Measurements from ENCODE around the gene ZFP64.
A peak's percentile ranks its signal among the peaks of the same experiment; 100 is the strongest.

ZFP64 gene

DNA sequence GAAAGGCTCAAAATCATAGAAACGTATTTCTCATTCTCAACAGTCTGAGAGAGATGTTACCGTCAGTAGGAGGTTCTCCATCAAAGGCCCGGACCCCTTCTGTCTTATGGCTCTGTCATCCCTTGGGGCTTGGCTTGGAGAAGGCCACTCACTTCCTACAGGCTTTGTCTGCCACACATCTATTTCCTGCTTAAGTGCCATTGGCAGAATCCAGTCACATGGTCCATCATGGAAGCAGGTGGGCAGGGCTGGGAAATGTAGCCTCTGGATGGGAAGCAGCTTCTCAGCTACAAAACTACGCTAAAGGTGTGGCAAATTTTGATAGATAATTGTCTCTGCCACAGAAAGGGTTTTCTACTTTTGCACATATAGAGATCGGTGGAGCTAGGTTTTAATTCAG is 12.6 kb upstream of the ZFP64 start:
- H3K4me1 ChIP-seq (ENCODE audit: insufficient read depth, low read length, poor library complexity, severe bottlenecking), result no peaks in the 10 kb centered on the region
- H3K9me2 ChIP-seq (replicated peaks; ENCODE audit: low read depth, low read length), result no peaks in the 10 kb centered on the region
- no peaks in the 10 kb centered on the region for H3K27me3 ChIP-seq (ENCODE audit: insufficient read depth, low read length, poor library complexity, severe bottlenecking)
- H3K9ac ChIP-seq (ENCODE audit: low read depth, low read length, poor library complexity, severe bottlenecking), result no peak overlapping the region
- H3F3A ChIP-seq (ENCODE audit: low read depth), result no peaks in the 10 kb centered on the region
- no peak overlapping the region for H3K4me3 ChIP-seq (ENCODE audit: low read length, poor library complexity, severe bottlenecking)
- H3K9me3 ChIP-seq (ENCODE audit: insufficient read depth, low read depth, low read length), result no peaks in the 10 kb centered on the region
- no peaks in the 10 kb centered on the region for H3K79me2 ChIP-seq (ENCODE audit: insufficient read depth, low read length)
- peak overlapping the region; percentile 42 for H2AFZ ChIP-seq (ENCODE audit: low read length)
- H3K36me3 ChIP-seq (ENCODE audit: insufficient read depth, low read length), result no peaks in the 10 kb centered on the region
- H4K20me1 ChIP-seq (ENCODE audit: insufficient read depth, low read length, poor library complexity, severe bottlenecking), result no peaks in the 10 kb centered on the region
- H3K4me2 ChIP-seq (ENCODE audit: low read depth, low read length, poor library complexity, severe bottlenecking), result peak overlapping the region; percentile 4
- TF ChIP-seq EZH2phosphoT487 (IDR thresholded peaks at IDR 0.05; ENCODE audit: borderline replicate concordance) (no peak), CTCF (conservative IDR thresholded peaks at IDR 0.05; ENCODE audit: low read length) (no peak)

DNA sequence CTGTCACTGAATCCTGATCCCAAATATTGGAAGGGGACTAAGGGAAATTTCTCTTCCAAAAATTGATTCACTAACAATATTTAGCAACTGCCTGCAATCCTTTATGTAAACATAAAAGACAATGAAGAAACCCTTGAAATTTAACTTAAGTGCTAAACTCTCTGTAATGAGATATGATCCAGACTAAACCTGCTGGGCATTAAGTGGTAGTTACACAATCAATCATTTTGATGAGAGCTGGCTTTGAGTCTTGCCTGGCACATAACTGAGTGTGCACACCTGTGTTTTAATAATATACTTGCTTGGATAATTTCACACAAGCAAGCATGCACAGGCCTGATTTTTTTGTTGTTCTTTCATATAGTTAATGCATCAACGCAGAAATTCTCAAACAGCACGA is 9.8 kb upstream of the ZFP64 start:
- no peak overlapping the region for H3K9ac ChIP-seq (ENCODE audit: low read depth, low read length, poor library complexity, severe bottlenecking)
- TF ChIP-seq CTCF (conservative IDR thresholded peaks at IDR 0.05; ENCODE audit: low read length), result no peak
- H2AFZ ChIP-seq (ENCODE audit: low read length), result no peak overlapping the region
- no peaks in the 10 kb centered on the region for H3K9me2 ChIP-seq (replicated peaks; ENCODE audit: low read depth, low read length)
- no peaks in the 10 kb centered on the region for H3K9me3 ChIP-seq (ENCODE audit: insufficient read depth, low read depth, low read length)
- no peak overlapping the region for H3K4me3 ChIP-seq (ENCODE audit: low read length, poor library complexity, severe bottlenecking)
- no peaks in the 10 kb centered on the region for H3K4me1 ChIP-seq (ENCODE audit: insufficient read depth, low read length, poor library complexity, severe bottlenecking)
- no peaks in the 10 kb centered on the region for H3K36me3 ChIP-seq (ENCODE audit: insufficient read depth, low read length)
- H3K27me3 ChIP-seq (ENCODE audit: insufficient read depth, low read length, poor library complexity, severe bottlenecking), result no peaks in the 10 kb centered on the region
- H3K4me2 ChIP-seq (ENCODE audit: low read depth, low read length, poor library complexity, severe bottlenecking), result no peak overlapping the region
- H3F3A ChIP-seq (ENCODE audit: low read depth), result no peaks in the 10 kb centered on the region
- no peaks in the 10 kb centered on the region for H4K20me1 ChIP-seq (ENCODE audit: insufficient read depth, low read length, poor library complexity, severe bottlenecking)
- H3K79me2 ChIP-seq (ENCODE audit: insufficient read depth, low read length), result no peaks in the 10 kb centered on the region

DNA sequence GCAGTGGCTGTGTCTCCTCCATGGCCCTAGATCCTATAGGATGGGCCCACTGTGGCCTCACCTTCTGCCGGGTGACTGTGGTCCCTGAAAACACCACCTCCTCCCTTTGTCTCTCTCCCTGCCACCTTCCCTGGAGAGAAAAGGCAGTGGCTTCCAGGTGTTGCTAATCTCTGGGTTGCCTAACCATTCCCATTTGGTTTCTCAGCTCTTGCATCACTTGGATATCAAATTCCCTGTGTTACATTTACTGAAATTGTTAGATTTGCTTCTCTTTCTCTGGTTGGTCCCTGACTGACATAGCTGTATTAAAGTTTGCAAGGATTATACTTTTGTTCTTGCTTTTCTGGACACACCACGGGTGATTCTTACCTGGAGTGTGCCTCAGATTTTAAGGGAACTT is 9.3 kb upstream of the ZFP64 start:
- Histone ChIP-seq H3F3A (ENCODE audit: low read depth) (no peaks in the 10 kb centered on the region), H3K4me3 (ENCODE audit: low read length, poor library complexity, severe bottlenecking) (no peak overlapping the region), H3K27me3 (ENCODE audit: insufficient read depth, low read length, poor library complexity, severe bottlenecking) (no peaks in the 10 kb centered on the region), H3K79me2 (ENCODE audit: insufficient read depth, low read length) (no peaks in the 10 kb centered on the region), H3K9me3 (ENCODE audit: insufficient read depth, low read depth, low read length) (no peaks in the 10 kb centered on the region), H3K9me2 (replicated peaks; ENCODE audit: low read depth, low read length) (no peaks in the 10 kb centered on the region), H3K9ac (ENCODE audit: low read depth, low read length, poor library complexity, severe bottlenecking) (no peak overlapping the region), H4K20me1 (ENCODE audit: insufficient read depth, low read length, poor library complexity, severe bottlenecking) (no peaks in the 10 kb centered on the region), H3K4me2 (ENCODE audit: low read depth, low read length, poor library complexity, severe bottlenecking) (no peak overlapping the region), H3K4me1 (ENCODE audit: insufficient read depth, low read length, poor library complexity, severe bottlenecking) (no peaks in the 10 kb centered on the region), H3K36me3 (ENCODE audit: insufficient read depth, low read length) (no peaks in the 10 kb centered on the region), H2AFZ (ENCODE audit: low read length) (no peak overlapping the region)
- TF ChIP-seq EZH2phosphoT487 (IDR thresholded peaks at IDR 0.05; ENCODE audit: borderline replicate concordance) (no peak), CTCF (conservative IDR thresholded peaks at IDR 0.05; ENCODE audit: low read length) (no peak)
